Common myeloid progenitor, CD34-positive (primary cell): Measurements from ENCODE around the gene ZNF367.
"Not testable (repeated sequence)": the region's sequence is repeated elsewhere in the genome, so short reads cannot be mapped to it uniquely, and the experiment has no call there.

Experiments used
- CTCF ChIA-PET: fragments of 350-600 bp; sonication (Branson Sonifier 250); formaldehyde crosslinking; loops from one replicate; lab custom pipeline; 2021; ENCODE audit warnings: antibody characterized with exemption; lab: Charles Lee
- POLR2A ChIA-PET: fragments of 350-600 bp; sonication (Branson Sonifier 250); formaldehyde crosslinking; loops from one replicate; lab custom pipeline; 2021; ENCODE audit warnings: antibody characterized with exemption; lab: Charles Lee
- DNase-seq, 3 donors: peaks; one replicate each; pipeline versions ENCODE4 v3.0.0 to v3.0.0-alpha.2; 2013
- H3K27ac ChIP-seq, 2 experiments: 1 replicate in 1 of 2; 2 replicates in 1 of 2; pipeline ENCODE4 v1.7.0; 2013; ENCODE audit warnings: inconsistent platforms in 2 of 2, low read length in 2 of 2, mild to moderate bottlenecking in 2 of 2, low read depth in 1 of 2, moderate library complexity in 1 of 2; ENCODE audit not compliant: severe bottlenecking in 2 of 2, insufficient read depth in 1 of 2, poor library complexity in 1 of 2
- H3K27me3 ChIP-seq, 5 experiments: replicated peaks in 2 of 5; 1 replicate in 3 of 5; 2 replicates in 2 of 5; pipeline versions ENCODE4 v1.6.1 to v1.7.0; 2013; ENCODE audit warnings: low read length in 4 of 5, mild to moderate bottlenecking in 2 of 5, moderate library complexity in 2 of 5, inconsistent platforms in 1 of 5; ENCODE audit not compliant: insufficient read depth in 5 of 5, control insufficient read depth in 4 of 5
- H3K36me3 ChIP-seq, 4 experiments: 1 replicate in 2 of 4; 2 replicates in 2 of 4; pipeline versions ENCODE4 v1.6.1 to v1.7.0; 2013; ENCODE audit warnings: low read length in 3 of 4, control low read depth in 1 of 4, mild to moderate bottlenecking in 1 of 4; ENCODE audit not compliant: control insufficient read depth in 4 of 4, insufficient read depth in 4 of 4
- H3K4me1 ChIP-seq, 4 experiments: 1 replicate in 3 of 4; 2 replicates in 1 of 4; pipeline versions ENCODE4 v1.6.1 to v1.7.1; 2013; ENCODE audit warnings: low read length in 3 of 4, mild to moderate bottlenecking in 3 of 4, control low read depth in 1 of 4, inconsistent platforms in 1 of 4, moderate library complexity in 1 of 4; ENCODE audit not compliant: control insufficient read depth in 4 of 4, insufficient read depth in 4 of 4; ENCODE audit errors: control extremely low read depth in 1 of 4
- H3K4me3 ChIP-seq, 7 experiments: 1 replicate in 4 of 7; 2 replicates in 3 of 7; pipeline versions ENCODE4 v1.5.1 to v1.7.0; 2013; ENCODE audit warnings: mild to moderate bottlenecking in 7 of 7, low read length in 6 of 7, moderate library complexity in 6 of 7, inconsistent platforms in 2 of 7, low read depth in 2 of 7, control low read depth in 1 of 7; ENCODE audit not compliant: insufficient read depth in 4 of 7, control insufficient read depth in 1 of 7; ENCODE audit errors: extremely low read depth in 1 of 7
- H3K9me3 ChIP-seq, 5 experiments: 1 replicate in 4 of 5; 2 replicates in 1 of 5; pipeline versions ENCODE4 v1.6.1 to v1.7.1; 2013; ENCODE audit warnings: low read length in 4 of 5, mild to moderate bottlenecking in 2 of 5, inconsistent platforms in 1 of 5, low read depth in 1 of 5, moderate library complexity in 1 of 5; ENCODE audit not compliant: control insufficient read depth in 4 of 5, insufficient read depth in 2 of 5; ENCODE audit errors: control extremely low read depth in 1 of 5
- WGBS: methylation state at CpG from one replicate; pipeline ENCODE4 v1.1.5; 2013; ENCODE audit not compliant: insufficient coverage; 5-methylcytosine and 5-hydroxymethylcytosine counted together

Gene ZNF367

GRCh38 chr9:96381125-96381524 is 37.0 kb downstream of the ZNF367 start:
- Histone ChIP-seq H3K36me3 (peaks cover 0 to 12% (median 0%) of the 10 kb centered on the region in 4 experiments), H3K27ac (no peak overlapping the region), H3K9me3 (no peaks in the 10 kb centered on the region), H3K4me1 (peaks cover 0 to 23% (median 8%) of the 10 kb centered on the region in 4 experiments), H3K27me3 (no peaks in the 10 kb centered on the region), H3K4me3 (no peak overlapping the region)
- DNase-seq = no peak
- ChIA-PET POLR2A (no interaction called here), CTCF (interaction anchor here (0.9 kb wide), 1 partner anchor 20 kb away, joined by 3 read pairs; no protein-coding TSS in a partner anchor)
- 98% methylated on average over 4 of the region's 4 CpGs for WGBS

GRCh38 chr9:96379461-96379860 is 38.7 kb downstream of the ZNF367 start:
- WGBS = no CpG with 5 or more reads among the region's 2 CpGs
- no peak overlapping the region for H3K27ac ChIP-seq
- CTCF ChIA-PET = interaction anchor here (1.1 kb wide), 1 partner anchor 11 kb away, joined by 5 read pairs; no protein-coding TSS in a partner anchor
- H3K9me3 ChIP-seq = no peaks in the 10 kb centered on the region
- H3K4me3 ChIP-seq = no peak overlapping the region
- peaks cover 0 to 12% (median 1%) of the 10 kb centered on the region in 4 experiments for H3K36me3 ChIP-seq
- POLR2A ChIA-PET = no interaction called here
- H3K4me1 ChIP-seq = peaks cover 0 to 19% (median 8%) of the 10 kb centered on the region in 4 experiments
- no peaks in the 10 kb centered on the region for H3K27me3 ChIP-seq
- DNase-seq = no peak

GRCh38 chr9:96378187-96378586 is 40.0 kb downstream of the ZNF367 start:
- peaks cover 0 to 12% (median 1%) of the 10 kb centered on the region in 4 experiments for H3K36me3 ChIP-seq
- no peak overlapping the region for H3K27ac ChIP-seq
- ChIA-PET CTCF (interaction anchor here (1.3 kb wide), 1 partner anchor 9 kb away, joined by 3 read pairs; no protein-coding TSS in a partner anchor), POLR2A (no interaction called here)
- no peak overlapping the region for H3K4me3 ChIP-seq
- 100% methylated on average over 1 of the region's 3 CpGs for WGBS
- no peaks in the 10 kb centered on the region for H3K9me3 ChIP-seq
- peaks cover 0 to 15% (median 5%) of the 10 kb centered on the region in 4 experiments for H3K4me1 ChIP-seq
- H3K27me3 ChIP-seq = no peaks in the 10 kb centered on the region
- no peak for DNase-seq

GRCh38 chr9:96376891-96377874 is 41.0 kb downstream of the ZNF367 start:
- WGBS = 96% methylated on average over 13 of the region's 13 CpGs
- DNase-seq = no peak
- H3K4me3 ChIP-seq = no peak overlapping the region
- peaks cover 0 to 6% (median 1%) of the 10 kb centered on the region in 4 experiments for H3K4me1 ChIP-seq
- ChIA-PET CTCF (interaction anchor here (0.6 to 1.3 kb wide), 3 partner anchors 10 to 84 kb away, joined by 3 read pairs; no protein-coding TSS in a partner anchor), POLR2A (no interaction called here)
- H3K27ac ChIP-seq = no peak overlapping the region
- H3K36me3 ChIP-seq = peaks cover 0 to 12% (median 1%) of the 10 kb centered on the region in 4 experiments
- H3K9me3 ChIP-seq = no peaks in the 10 kb centered on the region
- no peaks in the 10 kb centered on the region for H3K27me3 ChIP-seq

- H3K27me3 ChIP-seq, H3K4me3 ChIP-seq, CTCF ChIA-PET, H3K4me1 ChIP-seq, POLR2A ChIA-PET, H3K9me3 ChIP-seq, DNase-seq, H3K36me3 ChIP-seq, H3K27ac ChIP-seq: not testable (repeated sequence)
- WGBS = 98% methylated on average over 5 of the region's 6 CpGs
Measured at GRCh38 chr9:96375507-96375906, 42.7 kb downstream of the ZNF367 start.

GRCh38 chr9:96367943-96368342 is 50.2 kb downstream of the ZNF367 start:
- Histone ChIP-seq H3K27me3 (no peaks in the 10 kb centered on the region), H3K9me3 (no peaks in the 10 kb centered on the region), H3K4me1 (no peaks in the 10 kb centered on the region), H3K27ac (no peak overlapping the region), H3K36me3 (peaks cover 2 to 17% (median 4%) of the 10 kb centered on the region in 4 experiments), H3K4me3 (no peak overlapping the region)
- no CpG with 5 or more reads among the region's 1 CpG for WGBS
- CTCF ChIA-PET = no interaction called here
- POLR2A ChIA-PET = no interaction called here
- no peak for DNase-seq
